NT2/D1 (cell line): ENCODE data around the gene DIRAS1.

Experiments used
- SUZ12 ChIP-seq: IDR thresholded peaks from 2 replicates; pipeline ENCODE4 v1.6.1; 2011; ENCODE audit not compliant: insufficient read length, insufficient read depth; ENCODE audit errors: extremely low read depth
- YY1 ChIP-seq: IDR thresholded peaks from 2 replicates; pipeline ENCODE4 v1.6.1; 2011; ENCODE audit not compliant: insufficient read length, insufficient read depth
- ZNF274 ChIP-seq: IDR thresholded peaks from 2 replicates; pipeline ENCODE4 v1.6.1; 2011; ENCODE audit warnings: mild to moderate bottlenecking, low read depth, low read length

GRCh38 chr19:2666344-2666994 is 54.7 kb downstream of the DIRAS1 start:
- TF ChIP-seq ZNF274 = no peak
- no peak for TF ChIP-seq YY1
- no peak for TF ChIP-seq SUZ12
